HG03025 (cell line): ENCODE measurements around the gene PRPH.
"Not testable (repeated sequence)": the region's sequence is repeated elsewhere in the genome, so short reads cannot be mapped to it uniquely, and the experiment has no call there.

Experiments used
- ATAC-seq: cut with Tn5 transposase; IDR thresholded peaks from one replicate; pipeline ENCODE4 v1.9.1; 2021; ENCODE audit warnings: mild to moderate bottlenecking, moderate library complexity; ENCODE audit not compliant: unreplicated experiment, low FRiP score

Gene PRPH

DNA sequence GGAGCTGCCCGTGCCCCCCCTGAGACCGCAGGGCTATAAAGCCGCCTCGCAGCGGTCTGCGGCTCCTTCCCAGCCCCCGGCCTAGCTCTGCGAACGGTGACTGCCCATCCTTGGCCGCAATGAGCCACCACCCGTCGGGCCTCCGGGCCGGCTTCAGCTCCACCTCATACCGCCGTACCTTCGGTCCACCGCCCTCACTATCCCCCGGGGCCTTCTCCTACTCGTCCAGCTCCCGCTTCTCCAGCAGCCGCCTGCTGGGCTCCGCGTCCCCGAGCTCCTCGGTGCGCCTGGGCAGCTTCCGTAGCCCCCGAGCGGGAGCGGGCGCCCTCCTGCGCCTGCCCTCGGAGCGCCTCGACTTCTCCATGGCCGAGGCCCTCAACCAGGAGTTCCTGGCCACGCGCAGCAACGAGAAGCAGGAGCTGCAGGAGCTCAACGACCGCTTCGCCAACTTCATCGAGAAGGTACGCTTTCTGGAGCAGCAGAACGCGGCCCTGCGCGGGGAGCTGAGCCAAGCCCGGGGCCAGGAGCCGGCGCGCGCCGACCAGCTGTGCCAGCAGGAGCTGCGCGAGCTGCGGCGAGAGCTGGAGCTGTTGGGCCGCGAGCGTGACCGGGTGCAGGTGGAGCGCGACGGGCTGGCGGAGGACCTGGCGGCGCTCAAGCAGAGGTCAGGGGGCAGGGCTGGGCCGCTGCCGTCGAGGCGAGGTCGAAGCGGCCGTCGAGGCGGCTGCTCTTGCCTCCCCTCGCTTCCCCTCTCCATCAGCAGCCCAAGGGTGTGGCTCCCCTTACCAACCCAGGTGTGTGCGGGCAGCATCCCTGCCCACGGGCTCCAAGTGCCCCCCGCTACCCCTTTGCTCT, at the start of gene PRPH:
Gene PRPH, plus strand, starts transcription at position 66 of the 855 bp plus-strand sequence. Its CDS starts 54 bp downstream, at position 120.
- ATAC-seq, result no peak

DNA sequence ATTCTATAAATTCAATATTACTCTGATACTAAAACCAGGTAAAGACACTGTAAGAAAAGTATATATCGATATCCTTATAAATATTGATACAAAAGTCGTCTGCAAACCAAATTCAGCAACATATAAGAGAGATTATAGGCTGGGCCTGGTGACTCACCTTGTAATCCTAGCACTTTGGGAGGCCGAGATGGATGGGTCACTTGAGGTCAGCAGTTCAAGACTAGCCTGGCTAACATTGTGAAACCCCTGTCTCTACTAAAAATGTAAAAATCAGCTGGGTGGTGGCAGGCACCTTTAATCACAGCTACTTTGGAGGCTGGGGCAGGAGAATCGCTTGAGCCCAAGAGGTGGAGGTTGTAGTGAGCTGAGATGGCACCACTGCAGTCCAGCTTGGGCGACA, 43.6 kb upstream of the PRPH start:
- no peak for ATAC-seq

DNA sequence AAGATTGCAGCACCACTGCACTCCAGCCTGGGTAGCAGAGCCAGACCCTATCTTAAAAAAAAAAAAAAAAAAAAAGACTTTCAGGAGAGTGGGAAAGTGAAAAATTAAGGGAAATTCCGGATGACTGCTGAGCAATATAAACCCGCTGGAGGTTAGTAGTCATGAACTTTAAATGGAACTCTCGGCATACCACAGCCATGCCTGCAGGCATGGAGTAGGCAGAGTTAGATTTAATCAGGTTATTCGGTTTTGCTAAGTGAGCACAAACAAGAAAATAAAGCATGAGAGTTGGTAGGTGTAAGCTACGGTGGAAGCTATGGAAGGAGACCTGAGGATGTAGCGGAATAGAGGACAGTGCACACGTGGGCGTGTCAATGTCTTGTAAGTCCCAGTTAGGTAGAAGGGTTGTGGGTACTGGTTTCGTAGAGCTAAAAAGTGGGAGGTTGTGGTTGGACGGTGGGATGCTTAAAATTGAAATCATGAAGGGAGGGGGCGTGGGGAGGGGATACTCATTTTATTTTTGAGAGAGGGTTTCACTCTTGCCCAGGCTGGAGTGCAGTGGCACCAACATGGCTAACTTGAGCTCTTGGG, 41.8 kb upstream of the PRPH start:
- ATAC-seq, result no peak

DNA sequence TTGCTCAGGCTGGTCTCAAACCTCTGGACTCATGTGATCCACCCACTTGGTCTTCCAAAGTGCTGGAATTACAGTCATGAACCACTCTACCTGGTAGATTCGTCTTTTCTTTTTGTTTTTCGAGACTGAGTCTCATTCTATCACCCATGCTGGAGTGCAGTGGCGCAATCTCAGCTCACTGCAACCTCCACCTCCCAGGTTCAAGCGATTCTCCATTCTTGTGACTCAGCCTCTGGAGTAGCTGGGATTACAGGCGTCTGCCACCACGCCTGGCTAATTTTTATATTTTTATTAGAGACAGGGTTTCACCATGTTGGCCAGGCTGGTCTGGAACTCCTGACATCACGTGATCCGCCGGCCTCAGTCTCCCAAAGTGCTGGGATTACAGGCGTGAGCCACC, 39.5 kb upstream of the PRPH start:
- ATAC-seq, result not testable (repeated sequence)

DNA sequence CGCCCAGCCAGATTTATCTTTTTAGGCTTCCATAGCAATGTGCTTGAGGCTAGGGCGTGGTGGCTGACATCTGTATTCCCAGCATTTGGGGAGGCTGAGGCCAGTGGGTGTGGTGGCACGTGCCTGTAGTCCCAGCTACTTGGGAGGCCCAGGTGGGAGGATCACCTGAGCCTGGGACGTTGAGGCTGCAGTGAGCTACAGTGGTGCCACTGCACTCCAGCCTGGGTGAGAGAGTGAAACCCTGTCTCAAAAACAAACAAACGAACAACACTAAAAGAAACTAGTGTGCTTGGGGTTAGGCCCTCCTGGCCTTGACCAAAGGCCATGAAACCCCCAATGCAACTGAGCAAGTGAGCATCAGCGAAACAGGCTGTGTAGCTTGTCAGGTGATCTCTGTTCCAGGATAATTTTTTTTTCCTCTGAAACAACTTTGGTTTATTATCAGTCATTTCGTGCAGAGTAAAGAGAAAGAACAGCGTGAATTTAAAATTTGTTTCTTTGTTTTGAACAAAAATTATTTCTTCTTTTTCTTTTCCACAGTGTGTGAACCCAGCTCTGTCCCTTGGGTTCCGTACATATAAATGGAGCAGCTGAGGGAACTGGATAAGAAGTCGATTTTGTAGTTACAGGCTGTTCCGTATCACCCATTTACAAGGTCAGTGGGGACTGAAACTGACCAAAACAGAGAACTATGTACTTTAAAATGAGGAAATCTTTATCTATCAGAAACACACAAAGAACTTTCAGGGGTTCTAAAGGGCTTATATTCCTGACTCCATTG, 38.9 kb upstream of the PRPH start:
- ATAC-seq, result no peak

DNA sequence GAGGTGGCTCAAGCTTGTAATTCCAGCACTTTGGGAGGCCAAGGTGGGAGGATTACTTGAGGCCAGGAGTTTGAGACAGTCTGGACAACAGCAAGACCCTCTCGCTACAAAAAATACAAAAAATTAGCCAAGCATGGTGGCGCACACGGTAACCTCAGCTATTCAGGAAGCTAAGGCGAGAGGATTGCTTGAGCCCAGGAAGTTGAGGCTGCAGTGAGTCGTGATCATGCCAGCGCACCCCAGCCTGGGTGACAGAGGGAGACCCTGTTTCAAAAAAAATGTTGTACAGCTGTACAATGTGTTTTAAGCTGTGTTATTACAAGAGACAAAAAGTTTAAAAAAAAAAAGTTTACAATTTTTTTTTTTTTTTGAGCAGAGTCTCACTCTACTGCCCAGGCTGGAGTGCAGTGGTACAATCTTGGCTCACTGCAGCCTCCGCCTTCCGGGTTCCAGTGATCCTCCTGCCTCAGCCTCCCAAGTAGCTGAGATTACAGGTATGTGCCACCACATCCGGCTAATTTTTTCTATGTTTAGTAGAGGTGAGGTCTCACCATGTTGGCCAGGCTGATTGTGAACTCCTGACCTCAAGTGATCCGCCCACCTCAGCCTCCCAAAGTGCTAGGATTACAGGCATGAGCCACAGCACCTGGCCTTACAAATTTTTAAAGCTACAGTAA, 37.3 kb upstream of the PRPH start:
- ATAC-seq, result not testable (repeated sequence)

DNA sequence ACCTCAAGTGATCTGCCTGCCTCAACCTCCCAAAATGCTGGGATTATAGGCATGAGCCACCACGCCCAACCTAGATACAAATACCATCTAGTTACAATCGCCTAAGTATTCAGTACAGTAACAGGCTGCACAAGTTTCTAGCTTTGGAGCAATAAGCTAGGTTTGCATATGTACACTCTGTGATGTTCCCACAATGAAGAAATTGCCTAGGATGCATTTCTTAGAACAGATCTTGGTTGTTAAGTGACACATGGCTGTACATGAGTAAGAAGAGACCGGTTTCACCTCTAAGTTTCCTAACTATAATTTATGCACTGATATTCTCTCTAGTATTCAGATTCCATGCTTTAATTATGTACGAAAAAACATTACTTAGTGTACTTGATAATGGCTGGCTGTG, 35.5 kb upstream of the PRPH start:
- no peak for ATAC-seq

DNA sequence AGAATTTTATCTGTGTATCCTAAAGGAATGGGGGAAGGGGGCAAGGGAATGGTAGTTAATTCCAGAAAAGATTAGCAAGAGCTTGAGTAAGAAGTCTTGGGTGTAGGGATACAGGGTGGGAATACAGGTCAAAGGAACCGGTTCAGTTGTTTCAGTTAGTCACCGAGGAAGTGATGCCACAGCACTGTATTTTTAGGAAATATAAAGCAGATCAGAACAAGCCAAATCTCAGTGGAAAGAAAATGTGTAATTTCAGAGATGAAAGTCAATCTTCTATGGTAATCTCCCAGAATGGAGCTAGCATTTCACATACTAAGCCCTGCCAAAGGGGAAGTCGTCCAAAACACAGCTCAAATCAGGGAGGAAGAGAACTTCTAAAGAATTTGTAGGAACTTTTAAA, 34.8 kb upstream of the PRPH start:
- ATAC-seq, result no peak

DNA sequence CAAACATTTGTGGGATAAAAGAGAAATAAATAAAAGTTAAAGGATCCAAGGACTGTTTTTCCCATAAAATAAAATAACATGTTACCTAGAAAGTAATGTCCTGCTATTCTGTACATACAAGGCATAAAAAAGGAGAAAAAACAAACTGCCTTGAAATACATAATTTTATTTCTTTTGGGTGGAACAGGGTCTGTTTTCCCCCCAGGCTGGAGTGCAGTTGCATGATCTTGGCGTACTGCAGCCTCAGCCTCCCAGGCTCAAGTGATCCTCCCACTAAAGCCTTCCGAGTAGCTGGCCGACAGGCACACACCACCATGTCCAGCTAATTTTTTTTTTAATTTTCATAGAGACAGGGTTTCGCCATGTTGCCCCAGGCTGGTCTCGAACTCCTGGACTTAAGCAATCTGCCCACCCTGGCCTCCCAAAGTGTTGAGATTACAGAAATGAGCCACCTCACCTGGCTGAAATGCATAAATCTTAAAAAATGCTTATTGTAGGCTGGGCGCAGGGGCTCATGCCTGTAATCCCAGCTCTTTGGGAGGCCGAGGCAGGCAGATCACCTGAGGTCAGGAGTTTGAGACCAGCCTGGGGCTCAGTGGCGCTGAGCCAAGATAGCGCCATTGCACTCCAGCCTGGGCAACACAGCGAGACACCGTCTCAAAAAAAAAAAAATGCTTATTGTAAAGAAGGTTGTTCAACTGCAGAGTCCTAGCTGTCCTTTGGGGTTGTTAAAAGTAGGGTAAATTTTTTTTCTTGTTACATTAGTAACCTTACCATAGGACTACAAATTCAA, 34.2 kb upstream of the PRPH start:
- ATAC-seq, result no peak

DNA sequence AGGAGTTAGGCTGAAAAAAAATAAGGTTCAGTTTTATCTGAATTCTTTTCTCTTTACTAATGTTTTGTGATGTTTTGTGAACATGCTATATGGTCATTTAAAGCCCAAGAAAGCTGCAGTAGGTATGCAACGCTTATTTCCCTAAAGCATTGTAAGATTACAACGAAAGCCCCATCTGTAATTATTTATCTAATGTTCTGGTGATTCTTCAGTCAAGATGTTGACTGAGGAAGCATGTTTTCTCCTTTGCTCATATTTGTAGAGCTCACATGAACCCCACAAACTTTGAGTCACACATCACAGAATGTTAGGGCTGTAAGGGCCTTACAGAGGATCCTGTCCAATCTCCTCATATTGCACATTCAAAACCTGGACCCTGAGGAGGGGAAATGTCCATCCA, 33.2 kb upstream of the PRPH start:
- ATAC-seq, result no peak

DNA sequence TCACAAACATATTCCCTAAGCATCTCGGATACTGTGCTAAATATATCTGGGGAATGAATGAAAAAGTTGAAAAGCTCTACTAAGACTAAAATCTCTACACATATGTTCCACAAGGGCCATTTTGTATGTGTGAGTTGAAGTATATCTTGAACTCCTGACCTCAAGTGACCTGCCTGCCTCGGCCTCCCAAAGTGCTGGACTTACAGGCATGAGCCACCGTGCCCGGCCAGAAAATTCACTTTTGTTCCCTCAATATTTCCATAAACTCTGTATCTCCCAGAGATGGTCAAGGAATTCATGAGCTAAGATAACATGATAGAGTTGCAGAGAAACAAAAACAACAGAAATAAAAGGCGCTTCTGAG, 31.6 kb upstream of the PRPH start:
- no peak for ATAC-seq

DNA sequence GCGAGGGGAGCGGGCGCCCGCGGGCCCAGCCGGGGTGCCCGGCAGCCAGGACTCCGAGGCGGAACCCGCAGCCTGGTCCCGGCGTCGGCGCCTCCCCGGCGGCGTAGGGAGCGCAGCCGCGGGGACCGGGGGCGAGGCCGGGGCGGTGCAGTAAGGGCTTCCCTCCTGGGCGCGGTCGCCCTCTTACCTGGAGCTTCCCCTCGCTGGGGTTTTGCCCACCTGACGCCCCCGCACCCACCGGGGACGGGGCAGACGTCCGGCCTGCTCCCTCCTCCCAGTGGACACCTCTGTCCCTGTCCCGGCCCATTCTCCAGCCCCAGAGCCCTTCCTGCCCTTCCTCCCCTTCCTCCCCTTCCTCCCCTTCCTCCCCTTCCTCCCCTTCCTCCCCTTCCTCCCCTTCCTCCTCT, 30.5 kb upstream of the PRPH start:
- peak; percentile 18 for ATAC-seq

DNA sequence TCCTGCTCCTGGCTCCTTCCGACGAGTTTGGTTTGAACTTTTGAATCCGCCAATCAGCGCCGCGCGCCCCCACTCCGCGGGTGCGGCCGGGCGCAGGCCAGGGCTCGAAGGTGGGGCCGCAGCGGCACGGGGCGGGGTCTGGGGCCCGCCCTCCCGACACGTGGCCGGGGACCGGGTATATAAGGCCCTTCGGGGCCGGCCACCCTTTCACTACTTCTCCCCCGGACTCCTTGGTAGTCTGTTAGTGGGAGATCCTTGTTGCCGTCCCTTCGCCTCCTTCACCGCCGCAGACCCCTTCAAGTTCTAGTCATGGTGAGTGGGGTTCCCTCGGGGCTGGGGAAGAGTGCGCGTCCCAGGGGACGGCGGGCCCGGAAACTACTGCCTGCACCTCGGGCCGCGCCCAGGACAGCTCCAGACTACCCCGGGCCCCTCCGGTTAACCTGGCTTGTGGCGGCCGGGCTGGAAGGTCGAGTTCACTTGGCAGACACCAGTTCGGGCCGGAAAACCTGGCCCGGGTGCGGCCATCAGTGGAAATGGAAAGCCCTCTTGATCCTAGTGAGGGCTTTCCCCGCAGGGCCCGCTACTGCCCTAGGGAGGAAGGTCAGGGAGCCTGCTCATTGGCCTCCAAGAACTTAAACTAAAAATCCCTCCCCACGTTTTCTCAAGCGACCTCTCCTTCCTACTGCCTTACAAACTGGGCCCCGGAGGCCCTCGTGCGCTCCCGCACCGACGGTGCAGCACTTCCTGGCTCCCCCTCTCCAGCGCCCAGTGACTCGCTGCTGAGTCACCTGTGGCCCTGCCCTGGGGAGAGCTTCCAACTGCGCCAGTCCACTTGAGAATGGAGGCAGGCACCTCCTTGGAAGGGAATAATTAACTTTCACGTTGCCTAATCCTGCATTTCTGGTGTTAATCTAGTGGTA, 29.8 kb upstream of the PRPH start, which contains the start of gene TUBA1C:
Gene TUBA1C, plus strand, starts transcription at position 210 of the 920 bp plus-strand sequence. Its CDS starts 100 bp downstream, at position 310.
- ATAC-seq, result peak; percentile 78

DNA sequence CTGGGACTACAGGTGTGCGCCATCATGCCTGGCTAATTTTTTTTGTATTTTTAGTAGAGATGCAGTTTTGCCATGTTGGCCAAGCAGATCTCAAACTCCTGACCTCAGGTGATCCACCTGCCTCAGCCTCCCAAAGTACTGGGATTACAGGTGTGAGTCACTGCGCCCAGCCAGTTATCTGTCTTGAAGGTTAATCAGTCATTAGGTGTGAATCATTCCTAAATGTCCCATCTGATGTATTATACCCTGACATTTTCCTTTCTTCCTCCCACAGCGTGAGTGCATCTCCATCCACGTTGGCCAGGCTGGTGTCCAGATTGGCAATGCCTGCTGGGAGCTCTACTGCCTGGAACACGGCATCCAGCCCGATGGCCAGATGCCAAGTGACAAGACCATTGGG, 25.8 kb upstream of the PRPH start:
- ATAC-seq, result not testable (repeated sequence)

DNA sequence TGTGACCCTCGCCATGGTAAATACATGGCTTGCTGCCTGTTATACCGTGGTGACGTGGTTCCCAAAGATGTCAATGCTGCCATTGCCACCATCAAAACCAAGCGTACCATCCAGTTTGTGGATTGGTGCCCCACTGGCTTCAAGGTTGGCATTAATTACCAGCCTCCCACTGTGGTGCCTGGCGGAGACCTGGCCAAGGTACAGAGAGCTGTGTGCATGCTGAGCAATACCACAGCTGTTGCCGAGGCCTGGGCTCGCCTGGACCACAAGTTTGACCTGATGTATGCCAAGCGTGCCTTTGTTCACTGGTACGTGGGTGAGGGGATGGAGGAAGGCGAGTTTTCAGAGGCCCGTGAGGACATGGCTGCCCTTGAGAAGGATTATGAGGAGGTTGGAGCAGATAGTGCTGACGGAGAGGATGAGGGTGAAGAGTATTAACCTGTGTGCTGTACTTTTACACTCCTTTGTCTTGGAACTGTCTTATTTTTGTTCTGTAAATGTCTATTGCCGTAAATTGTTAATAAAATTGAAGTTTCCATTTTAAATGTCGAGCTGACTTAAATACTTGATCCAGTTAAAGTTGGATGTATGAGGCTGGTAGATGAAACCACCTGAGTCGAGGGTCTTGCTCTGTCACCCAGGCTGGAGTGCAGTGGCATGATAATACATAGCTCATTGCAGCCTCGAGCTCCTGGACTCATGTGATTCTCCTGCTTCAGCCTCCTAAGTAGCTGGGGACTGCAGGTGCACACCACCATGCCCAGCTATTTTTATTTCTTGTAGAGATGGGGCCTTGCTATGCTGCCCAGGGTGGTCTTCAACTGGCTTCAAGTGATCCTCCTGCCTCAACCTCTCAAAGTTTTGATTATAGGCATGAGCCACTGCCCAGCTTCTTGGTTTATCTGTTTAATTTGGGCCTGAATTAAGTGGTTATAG, 21.9 kb upstream of the PRPH start:
- no peak for ATAC-seq

DNA sequence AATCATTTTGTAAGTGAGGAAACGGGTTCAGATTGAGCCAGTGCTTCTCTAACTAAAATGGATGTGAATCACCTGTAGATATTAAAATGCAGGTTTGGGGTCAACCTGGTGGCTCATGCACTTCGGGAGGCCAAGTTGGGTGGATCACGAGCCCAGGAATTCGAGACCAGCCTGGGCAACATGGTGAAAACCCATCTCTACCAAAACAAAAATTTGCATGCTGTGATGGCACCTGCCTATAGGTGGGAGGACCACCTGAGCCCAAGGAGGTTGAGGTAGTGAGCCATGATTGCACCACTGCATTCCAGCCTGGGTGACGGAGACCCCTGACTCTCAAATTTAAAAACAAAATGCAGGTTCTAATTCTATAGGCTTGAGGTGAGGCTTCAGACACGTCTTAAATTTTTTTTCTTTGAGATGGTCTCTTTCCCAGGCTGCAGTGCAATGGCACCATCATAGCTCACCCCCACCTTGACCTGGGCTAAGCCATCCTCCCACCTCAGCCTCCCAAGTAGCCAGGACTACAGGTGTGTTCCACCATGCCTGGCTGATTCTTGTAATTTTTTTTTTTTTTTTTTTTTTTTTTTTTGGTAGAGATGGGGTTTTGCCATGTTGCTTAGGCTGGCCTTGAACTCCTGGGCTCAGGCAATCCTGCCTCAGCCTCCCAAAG, 21.1 kb upstream of the PRPH start:
- no peak for ATAC-seq

DNA sequence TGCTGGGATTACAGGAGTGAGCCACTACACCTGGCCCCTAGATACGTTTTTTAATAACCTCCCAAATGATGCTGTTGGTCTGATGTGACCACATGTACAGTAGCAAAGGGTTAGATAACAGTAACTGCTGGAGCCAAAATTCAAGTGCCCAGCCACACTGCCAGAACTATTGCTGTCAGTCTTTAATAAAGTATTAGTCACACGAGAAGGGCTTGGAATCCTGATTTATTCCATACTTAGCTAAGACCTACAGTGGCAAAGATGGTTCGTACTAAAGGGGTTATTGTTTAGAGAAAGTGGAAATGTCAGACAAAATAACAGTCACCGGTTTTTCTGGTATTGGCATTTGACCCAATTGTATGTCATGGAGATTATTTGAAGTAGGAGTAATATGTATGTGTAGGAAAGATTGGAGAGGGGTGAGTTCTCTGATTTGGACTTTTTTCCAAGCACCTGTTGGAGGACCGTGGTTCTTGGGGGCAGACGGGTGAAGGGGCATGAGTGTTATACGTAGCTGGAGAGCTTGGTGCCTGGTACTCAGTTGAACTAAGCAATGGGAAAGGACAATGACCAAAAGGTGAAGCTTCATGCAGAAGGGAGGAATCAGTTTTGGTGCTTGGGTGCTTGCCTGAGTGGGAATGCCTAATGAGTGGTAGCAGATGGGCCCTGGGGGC, 20.4 kb upstream of the PRPH start:
- no peak for ATAC-seq
